SK-N-SH (cell line): ENCODE results near the gene GRIK1. TPM values are rescaled to one million over a fixed set of nuclear protein-coding genes. Genes with fewer than 3 reads are reported as not detected.

Experiments used
- CTCF ChIA-PET: fragments of 300-600, 350-600 bp; formaldehyde crosslinking; extraction: SDS; loops from one replicate; lab custom pipeline; 2021; lab: Yijun Ruan, JAX
- POLR2A ChIA-PET: fragments of 350-600 bp; sonication (Branson Sonifier 250); formaldehyde crosslinking; extraction: SDS; loops from one replicate; lab custom pipeline; 2020; ENCODE audit warnings: antibody characterized with exemption, inconsistent platforms; lab: Yijun Ruan, JAX
- DNase-seq: peaks from one replicate; pipeline ENCODE4 v3.0.0; 2012
- H2AFZ ChIP-seq: fragments of 200-600 bp; sonication (generic); 2 replicates; pipeline ENCODE4 v1.8.1; 2016; ENCODE audit warnings: antibody characterized with exemption, mild to moderate bottlenecking, low read depth
- H3F3A ChIP-seq: fragments of 200-600 bp; sonication (generic); replicated peaks from 2 replicates; pipeline ENCODE3; 2016; ENCODE audit warnings: antibody characterized with exemption, mild to moderate bottlenecking; ENCODE audit not compliant: insufficient read depth
- H3K27ac ChIP-seq, 2 experiments: fragments of 200-500 bp in 1 of 2; fragments of 200-600 bp in 1 of 2; sonication (Bioruptor generic) in 1 of 2; sonication (generic), shearing (Covaris generic) in 1 of 2; 2 replicates each; pipeline versions ENCODE4 v1.5.1 to v1.6.1; 2014 to 2016; ENCODE audit warnings: low read depth in 2 of 2, inconsistent platforms in 1 of 2, low read length in 1 of 2, mild to moderate bottlenecking in 1 of 2, mixed read lengths in 1 of 2
- H3K27me3 ChIP-seq: fragments of 200-600 bp; sonication (generic), shearing (Covaris generic); 2 replicates; pipeline ENCODE4 v1.6.1; 2016; ENCODE audit warnings: mixed run types; ENCODE audit not compliant: insufficient read depth
- H3K36me3 ChIP-seq, 2 experiments: fragments of 200-500 bp in 1 of 2; fragments of 200-600 bp in 1 of 2; sonication (Bioruptor generic) in 1 of 2; sonication (generic) in 1 of 2; replicated peaks in 1 of 2; 2 replicates each; pipeline versions ENCODE3 to v1.5.1; 2014 to 2016; ENCODE audit warnings: low read length in 1 of 2, mild to moderate bottlenecking in 1 of 2; ENCODE audit not compliant: insufficient read depth in 2 of 2, control insufficient read depth in 1 of 2
- H3K4me1 ChIP-seq, 2 experiments: fragments of 200-500 bp in 1 of 2; fragments of 200-600 bp in 1 of 2; sonication (Bioruptor generic) in 1 of 2; sonication (generic), shearing (Covaris generic) in 1 of 2; 2 replicates each; pipeline versions ENCODE4 v1.5.1 to v1.6.1; 2014 to 2016; ENCODE audit warnings: low read depth in 1 of 2, low read length in 1 of 2, mixed run types in 1 of 2; ENCODE audit not compliant: insufficient read depth in 2 of 2, control insufficient read depth in 1 of 2
- H3K4me2 ChIP-seq: fragments of 200-600 bp; sonication (generic), shearing (Covaris generic); 2 replicates; pipeline ENCODE4 v1.6.1; 2017; ENCODE audit warnings: mixed run types
- H3K4me3 ChIP-seq, 2 experiments: fragments of 200-500 bp in 1 of 2; fragments of 200-600 bp in 1 of 2; sonication (Bioruptor generic) in 1 of 2; sonication (generic), shearing (Covaris generic) in 1 of 2; 2 replicates each; pipeline versions ENCODE4 v1.5.1 to v1.8.1; 2014 to 2016; ENCODE audit warnings: low read depth in 2 of 2, inconsistent platforms in 1 of 2, low read length in 1 of 2, mild to moderate bottlenecking in 1 of 2, mixed read lengths in 1 of 2, moderate library complexity in 1 of 2
- H3K79me2 ChIP-seq: fragments of 200-600 bp; sonication (generic); 2 replicates; pipeline ENCODE4 v1.8.1; 2017; ENCODE audit warnings: mild to moderate bottlenecking; ENCODE audit not compliant: insufficient read depth
- H3K9ac ChIP-seq: fragments of 200-600 bp; sonication (generic); 2 replicates; pipeline ENCODE4 v1.6.1; 2017; ENCODE audit warnings: mixed run types
- H3K9me2 ChIP-seq: fragments of 200-600 bp; sonication (generic); 2 replicates; pipeline ENCODE4 v1.6.1; 2017; ENCODE audit warnings: mixed run types
- H3K9me3 ChIP-seq: fragments of 200-600 bp; sonication (generic); 2 replicates; pipeline ENCODE4 v1.6.1; 2017; ENCODE audit warnings: mixed run types, mild to moderate bottlenecking, moderate library complexity
- H4K20me1 ChIP-seq: fragments of 200-600 bp; sonication (generic); 2 replicates; pipeline ENCODE4 v1.6.1; 2017; ENCODE audit warnings: mild to moderate bottlenecking, mixed run types; ENCODE audit not compliant: insufficient read depth
- CHD2 ChIP-seq: fragments of 150-350 bp; IDR thresholded peaks from 2 replicates; pipeline ENCODE4 v1.6.1; 2018; ENCODE audit warnings: low read length; ENCODE audit not compliant: partially characterized antibody
- ELF1 ChIP-seq: IDR thresholded peaks from 2 replicates; pipeline ENCODE4 v1.4.0; 2012
- FOXJ3 ChIP-seq: sonication (generic); formaldehyde crosslinking; IDR thresholded peaks from 2 replicates; pipeline ENCODE4 v1.5.1; 2020; ENCODE audit warnings: mild to moderate bottlenecking, missing genetic modification reagents
- GABPA ChIP-seq: IDR thresholded peaks from 2 replicates; pipeline ENCODE4 v1.4.0; 2012; ENCODE audit warnings: low read depth, mild to moderate bottlenecking
- GATA2 ChIP-seq: sonication (generic); formaldehyde crosslinking; IDR thresholded peaks from 2 replicates; pipeline ENCODE4 v1.5.0; 2020; ENCODE audit warnings: mild to moderate bottlenecking, missing genetic modification reagents
- MEF2A ChIP-seq: IDR thresholded peaks from 2 replicates; pipeline ENCODE4 v1.4.0; 2012; ENCODE audit warnings: low read depth, borderline replicate concordance
- MXI1 ChIP-seq: IDR thresholded peaks from 2 replicates; pipeline ENCODE4 v1.6.1; 2012; ENCODE audit warnings: mild to moderate bottlenecking, low read depth, low read length, improper control_type of control experiment
- POLR2AphosphoS5 ChIP-seq: IDR thresholded peaks from 2 replicates; pipeline ENCODE4 v1.6.1; 2012; ENCODE audit warnings: low read depth, low read length
- RFX5 ChIP-seq: IDR thresholded peaks from 2 replicates; pipeline ENCODE4 v1.6.1; 2012; ENCODE audit warnings: mild to moderate bottlenecking, improper control_type of control experiment, low read length
- TCF12 ChIP-seq: IDR thresholded peaks from 2 replicates; pipeline ENCODE4 v1.4.0; 2012
- TEAD4 ChIP-seq: IDR thresholded peaks from 2 replicates; pipeline ENCODE4 v1.4.0; 2012; ENCODE audit warnings: mild to moderate bottlenecking, borderline replicate concordance; ENCODE audit not compliant: insufficient read depth
- YY1 ChIP-seq: IDR thresholded peaks from 2 replicates; pipeline ENCODE4 v1.4.0; 2012; ENCODE audit warnings: low read depth, mild to moderate bottlenecking
- WGBS: methylation state at CpG from one replicate; pipeline ENCODE4 v1.1.6; 2017; ENCODE audit warnings: low lambda C conversion rate; 5-methylcytosine and 5-hydroxymethylcytosine counted together
- polyA plus RNA-seq, 3 experiments: library from polyadenylated mRNA; depleted of rRNA; stranded (reverse); fragments of >200 nt; gene quantifications; 2 replicates each; pipeline ENCODE4 v1.2.3, GENCODE V29; 2012
- TF ChIP-seq, protein P1 (sequence below): IDR thresholded peaks from 2 replicates; pipeline ENCODE4; 2012
- TF ChIP-seq, protein P2 (sequence below): fragments of 200-600 bp; sonication (generic); IDR thresholded peaks from 2 replicates; pipeline ENCODE4 v1.6.1; 2017; ENCODE audit warnings: antibody characterized with exemption, mild to moderate bottlenecking, moderate library complexity
- TF ChIP-seq, protein P3 (sequence below): fragments of 150-350 bp; IDR thresholded peaks from 2 replicates; pipeline ENCODE4 v1.6.1; 2016; ENCODE audit warnings: mild to moderate bottlenecking, low read depth, low read length
- TF ChIP-seq, protein P4 (sequence below): fragments of 150-350 bp; IDR thresholded peaks from 2 replicates; pipeline ENCODE4 v1.6.1; 2017; ENCODE audit warnings: antibody characterized with exemption, low read length, low read depth, borderline replicate concordance

Gene GRIK1
- polyA plus RNA-seq, 1 of the 3 experiments (the other 2 are of a cell fraction): not detected

DNA sequence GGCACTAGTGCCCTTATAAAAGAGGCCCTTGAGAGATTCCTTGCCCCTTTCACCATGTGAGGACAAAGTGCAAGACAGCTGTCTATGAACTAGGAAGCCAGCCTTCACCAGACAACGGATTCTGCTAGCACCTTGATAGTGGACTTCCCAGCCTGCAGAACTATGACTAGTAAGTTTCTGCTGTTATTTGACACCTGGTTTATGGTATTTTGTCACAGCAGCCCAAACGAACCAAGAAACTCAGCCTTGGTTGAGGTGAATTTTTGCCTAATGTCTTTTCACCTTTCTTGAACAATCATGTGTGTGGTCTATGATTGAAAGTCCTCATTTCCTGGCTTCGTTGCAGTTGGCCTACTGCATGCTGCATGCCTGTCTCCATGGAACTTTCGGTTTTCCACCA is 302.2 kb downstream of the GRIK1 start:
- Histone ChIP-seq H3K79me2 (no peaks in the 10 kb centered on the region), H3K27me3 (no peaks in the 10 kb centered on the region), H3K4me3 (no peak overlapping the region), H3K9me3 (no peaks in the 10 kb centered on the region), H4K20me1 (no peaks in the 10 kb centered on the region), H3K9ac (no peak overlapping the region), H3K4me2 (no peak overlapping the region), H2AFZ (no peak overlapping the region), H3K27ac (no peak overlapping the region), H3K4me1 (0 out of 4 replicates have a peak, but pooled peaks cover 0 to 3% of the 10 kb centered on the region in 2 experiments), H3K36me3 (no peaks in the 10 kb centered on the region), H3F3A (no peaks in the 10 kb centered on the region), H3K9me2 (no peaks in the 10 kb centered on the region)
- no peak for DNase-seq
- 54% methylated on average over 3 of the region's 4 CpGs for whole genome bisulfite sequencing
- CTCF ChIA-PET: no interaction called here
- TF ChIP-seq GATA2 (CRISPR knock-in tag) (no peak), MEF2A (no peak), GABPA (no peak), TEAD4 (no peak), TCF12 (no peak), MXI1 (no peak), YY1 (no peak), CHD2 (no peak)
- TF ChIP-seq, protein P1, sequence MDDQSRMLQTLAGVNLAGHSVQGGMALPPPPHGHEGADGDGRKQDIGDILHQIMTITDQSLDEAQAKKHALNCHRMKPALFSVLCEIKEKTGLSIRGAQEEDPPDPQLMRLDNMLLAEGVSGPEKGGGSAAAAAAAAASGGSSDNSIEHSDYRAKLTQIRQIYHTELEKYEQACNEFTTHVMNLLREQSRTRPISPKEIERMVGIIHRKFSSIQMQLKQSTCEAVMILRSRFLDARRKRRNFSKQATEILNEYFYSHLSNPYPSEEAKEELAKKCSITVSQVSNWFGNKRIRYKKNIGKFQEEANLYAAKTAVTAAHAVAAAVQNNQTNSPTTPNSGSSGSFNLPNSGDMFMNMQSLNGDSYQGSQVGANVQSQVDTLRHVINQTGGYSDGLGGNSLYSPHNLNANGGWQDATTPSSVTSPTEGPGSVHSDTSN: no peak
- POLR2A ChIA-PET: no interaction called here

DNA sequence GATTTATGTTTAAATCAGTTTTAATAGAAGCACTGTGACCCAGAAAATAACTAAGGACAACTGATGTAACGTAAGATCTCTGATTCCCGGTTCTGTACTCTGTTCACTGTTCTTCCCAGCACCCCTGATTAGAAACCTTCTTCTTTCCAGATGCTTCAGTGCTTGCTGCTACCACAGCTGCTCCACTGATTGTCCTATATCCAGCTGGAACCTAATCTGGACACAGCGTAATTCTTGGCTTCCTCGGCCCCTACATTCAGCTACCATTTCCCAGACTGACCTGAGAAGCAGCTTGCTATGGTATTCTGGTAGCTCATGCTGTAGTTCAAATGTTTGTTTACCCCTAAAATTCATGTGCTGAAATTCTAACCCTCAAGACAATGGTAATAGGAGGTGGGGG is 302.7 kb downstream of the GRIK1 start:
- TF ChIP-seq, protein P2, sequence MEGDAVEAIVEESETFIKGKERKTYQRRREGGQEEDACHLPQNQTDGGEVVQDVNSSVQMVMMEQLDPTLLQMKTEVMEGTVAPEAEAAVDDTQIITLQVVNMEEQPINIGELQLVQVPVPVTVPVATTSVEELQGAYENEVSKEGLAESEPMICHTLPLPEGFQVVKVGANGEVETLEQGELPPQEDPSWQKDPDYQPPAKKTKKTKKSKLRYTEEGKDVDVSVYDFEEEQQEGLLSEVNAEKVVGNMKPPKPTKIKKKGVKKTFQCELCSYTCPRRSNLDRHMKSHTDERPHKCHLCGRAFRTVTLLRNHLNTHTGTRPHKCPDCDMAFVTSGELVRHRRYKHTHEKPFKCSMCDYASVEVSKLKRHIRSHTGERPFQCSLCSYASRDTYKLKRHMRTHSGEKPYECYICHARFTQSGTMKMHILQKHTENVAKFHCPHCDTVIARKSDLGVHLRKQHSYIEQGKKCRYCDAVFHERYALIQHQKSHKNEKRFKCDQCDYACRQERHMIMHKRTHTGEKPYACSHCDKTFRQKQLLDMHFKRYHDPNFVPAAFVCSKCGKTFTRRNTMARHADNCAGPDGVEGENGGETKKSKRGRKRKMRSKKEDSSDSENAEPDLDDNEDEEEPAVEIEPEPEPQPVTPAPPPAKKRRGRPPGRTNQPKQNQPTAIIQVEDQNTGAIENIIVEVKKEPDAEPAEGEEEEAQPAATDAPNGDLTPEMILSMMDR: no peak
- no peak for TF ChIP-seq GATA2 (CRISPR knock-in tag)
- TF ChIP-seq, protein P3, sequence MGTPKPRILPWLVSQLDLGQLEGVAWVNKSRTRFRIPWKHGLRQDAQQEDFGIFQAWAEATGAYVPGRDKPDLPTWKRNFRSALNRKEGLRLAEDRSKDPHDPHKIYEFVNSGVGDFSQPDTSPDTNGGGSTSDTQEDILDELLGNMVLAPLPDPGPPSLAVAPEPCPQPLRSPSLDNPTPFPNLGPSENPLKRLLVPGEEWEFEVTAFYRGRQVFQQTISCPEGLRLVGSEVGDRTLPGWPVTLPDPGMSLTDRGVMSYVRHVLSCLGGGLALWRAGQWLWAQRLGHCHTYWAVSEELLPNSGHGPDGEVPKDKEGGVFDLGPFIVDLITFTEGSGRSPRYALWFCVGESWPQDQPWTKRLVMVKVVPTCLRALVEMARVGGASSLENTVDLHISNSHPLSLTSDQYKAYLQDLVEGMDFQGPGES: no peak
- TF ChIP-seq FOXJ3: no peak
- no peak for TF ChIP-seq MXI1
- TF ChIP-seq TEAD4: no peak
- no peak for TF ChIP-seq RFX5
- no peak for TF ChIP-seq ELF1
- no peak for TF ChIP-seq POLR2AphosphoS5
- TF ChIP-seq, protein P4, sequence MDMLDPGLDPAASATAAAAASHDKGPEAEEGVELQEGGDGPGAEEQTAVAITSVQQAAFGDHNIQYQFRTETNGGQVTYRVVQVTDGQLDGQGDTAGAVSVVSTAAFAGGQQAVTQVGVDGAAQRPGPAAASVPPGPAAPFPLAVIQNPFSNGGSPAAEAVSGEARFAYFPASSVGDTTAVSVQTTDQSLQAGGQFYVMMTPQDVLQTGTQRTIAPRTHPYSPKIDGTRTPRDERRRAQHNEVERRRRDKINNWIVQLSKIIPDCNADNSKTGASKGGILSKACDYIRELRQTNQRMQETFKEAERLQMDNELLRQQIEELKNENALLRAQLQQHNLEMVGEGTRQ: no peak
- TF ChIP-seq, protein P1: no peak
- TF ChIP-seq MEF2A: no peak
- ChIA-PET POLR2A (no interaction called here), CTCF (no interaction called here)

More for the DNA sequence above, 302.7 kb downstream of the GRIK1 start:
- Histone ChIP-seq H3K79me2 (no peaks in the 10 kb centered on the region), H3K4me3 (no peak overlapping the region), H3K4me2 (no peak overlapping the region), H3F3A (no peaks in the 10 kb centered on the region), H2AFZ (no peak overlapping the region), H3K9me3 (no peaks in the 10 kb centered on the region), H3K9me2 (no peaks in the 10 kb centered on the region), H3K27ac (no peak overlapping the region), H4K20me1 (no peaks in the 10 kb centered on the region), H3K36me3 (no peaks in the 10 kb centered on the region), H3K27me3 (no peaks in the 10 kb centered on the region), H3K9ac (no peak overlapping the region), H3K4me1 (0 out of 4 replicates have a peak, but pooled peaks cover 0 to 3% of the 10 kb centered on the region in 2 experiments)
- WGBS: 62% methylated on average over 4 of the region's 4 CpGs
- no peak for DNase-seq
